ENCODE data around the gene PNPLA6.

GRCh38 chr19:7603919-7604318 lies 68.4 kb downstream of the PNPLA6 start:
- TF ChIP-seq, protein P1, sequence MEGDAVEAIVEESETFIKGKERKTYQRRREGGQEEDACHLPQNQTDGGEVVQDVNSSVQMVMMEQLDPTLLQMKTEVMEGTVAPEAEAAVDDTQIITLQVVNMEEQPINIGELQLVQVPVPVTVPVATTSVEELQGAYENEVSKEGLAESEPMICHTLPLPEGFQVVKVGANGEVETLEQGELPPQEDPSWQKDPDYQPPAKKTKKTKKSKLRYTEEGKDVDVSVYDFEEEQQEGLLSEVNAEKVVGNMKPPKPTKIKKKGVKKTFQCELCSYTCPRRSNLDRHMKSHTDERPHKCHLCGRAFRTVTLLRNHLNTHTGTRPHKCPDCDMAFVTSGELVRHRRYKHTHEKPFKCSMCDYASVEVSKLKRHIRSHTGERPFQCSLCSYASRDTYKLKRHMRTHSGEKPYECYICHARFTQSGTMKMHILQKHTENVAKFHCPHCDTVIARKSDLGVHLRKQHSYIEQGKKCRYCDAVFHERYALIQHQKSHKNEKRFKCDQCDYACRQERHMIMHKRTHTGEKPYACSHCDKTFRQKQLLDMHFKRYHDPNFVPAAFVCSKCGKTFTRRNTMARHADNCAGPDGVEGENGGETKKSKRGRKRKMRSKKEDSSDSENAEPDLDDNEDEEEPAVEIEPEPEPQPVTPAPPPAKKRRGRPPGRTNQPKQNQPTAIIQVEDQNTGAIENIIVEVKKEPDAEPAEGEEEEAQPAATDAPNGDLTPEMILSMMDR (conservative IDR thresholded peaks at IDR 0.05; ENCODE audit: low read depth in 2 of 2) = no peak
- TF ChIP-seq CREB1 (CRISPR knock-in tag; IDR thresholded peaks at IDR 0.05; ENCODE audit: low read depth) (no peak), EZH2phosphoT487 (IDR thresholded peaks at IDR 0.05; ENCODE audit: unreplicated experiment) (no peak), STAT1 (IDR thresholded peaks at IDR 0.05; ENCODE audit: unreplicated experiment) (no peak), REST (IDR thresholded peaks at IDR 0.05; ENCODE audit: unreplicated experiment) (no peak), EZH2 (IDR thresholded peaks at IDR 0.05; ENCODE audit: low read depth, unreplicated experiment) (no peak), POLR2AphosphoS5 (IDR thresholded peaks at IDR 0.05; ENCODE audit: low read depth) (no peak), ETS1 (IDR thresholded peaks at IDR 0.05) (no peak), ZNF114 (CRISPR knock-in tag; IDR thresholded peaks at IDR 0.05) (no peak), JUNB (IDR thresholded peaks at IDR 0.05; ENCODE audit: unreplicated experiment) (no peak)
